ENCODE measurements around the gene IL23A.

DNA sequence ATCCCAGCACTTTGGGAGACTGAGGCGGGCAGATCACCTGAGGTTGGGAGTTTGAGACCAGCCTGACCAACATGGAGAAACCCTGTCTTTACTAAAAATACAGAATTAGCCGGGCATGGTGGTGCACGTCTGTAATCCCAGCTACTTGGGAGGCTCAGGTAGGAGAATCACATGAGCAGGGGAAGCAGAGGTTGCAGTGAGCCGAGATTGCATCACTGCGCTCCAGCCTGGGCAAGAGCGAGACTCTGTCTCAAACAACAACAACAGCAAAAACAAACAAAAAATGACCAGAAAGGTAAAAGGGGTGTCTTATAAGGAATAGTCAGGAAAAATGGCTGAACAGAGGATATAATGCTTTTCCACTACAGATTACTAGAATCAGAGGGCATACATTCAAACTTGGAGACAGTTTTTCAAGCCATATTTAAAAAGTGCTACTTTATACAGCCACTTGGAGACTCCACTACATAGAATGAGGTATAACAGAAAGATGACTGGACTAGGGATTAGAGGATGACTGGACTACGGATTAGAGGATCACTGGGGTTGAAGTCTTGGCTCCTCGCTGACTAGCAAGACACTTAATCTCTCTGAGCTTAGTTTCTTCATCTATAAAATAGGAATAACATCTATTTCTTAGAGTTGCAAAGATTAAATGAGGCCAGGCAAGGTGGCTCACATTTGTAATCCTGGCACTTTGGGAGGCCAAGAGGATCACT, 33.7 kb upstream of the IL23A start:
- TF ChIP-seq, protein P1, sequence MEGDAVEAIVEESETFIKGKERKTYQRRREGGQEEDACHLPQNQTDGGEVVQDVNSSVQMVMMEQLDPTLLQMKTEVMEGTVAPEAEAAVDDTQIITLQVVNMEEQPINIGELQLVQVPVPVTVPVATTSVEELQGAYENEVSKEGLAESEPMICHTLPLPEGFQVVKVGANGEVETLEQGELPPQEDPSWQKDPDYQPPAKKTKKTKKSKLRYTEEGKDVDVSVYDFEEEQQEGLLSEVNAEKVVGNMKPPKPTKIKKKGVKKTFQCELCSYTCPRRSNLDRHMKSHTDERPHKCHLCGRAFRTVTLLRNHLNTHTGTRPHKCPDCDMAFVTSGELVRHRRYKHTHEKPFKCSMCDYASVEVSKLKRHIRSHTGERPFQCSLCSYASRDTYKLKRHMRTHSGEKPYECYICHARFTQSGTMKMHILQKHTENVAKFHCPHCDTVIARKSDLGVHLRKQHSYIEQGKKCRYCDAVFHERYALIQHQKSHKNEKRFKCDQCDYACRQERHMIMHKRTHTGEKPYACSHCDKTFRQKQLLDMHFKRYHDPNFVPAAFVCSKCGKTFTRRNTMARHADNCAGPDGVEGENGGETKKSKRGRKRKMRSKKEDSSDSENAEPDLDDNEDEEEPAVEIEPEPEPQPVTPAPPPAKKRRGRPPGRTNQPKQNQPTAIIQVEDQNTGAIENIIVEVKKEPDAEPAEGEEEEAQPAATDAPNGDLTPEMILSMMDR (IDR thresholded peaks at IDR 0.05; ENCODE audit: insufficient read depth, low read length, poor library complexity, severe bottlenecking) = no peak
- no peak for TF ChIP-seq EZH2phosphoT487 (conservative IDR thresholded peaks at IDR 0.05; ENCODE audit: low read length)

All from SU-DHL-6 (cell line).